HG03280 (cell line): Measurements from ENCODE around the gene PRR15L.
A peak's percentile ranks its signal among the peaks of the same experiment; 100 is the strongest.
"Not testable (repeated sequence)": the region's sequence is repeated elsewhere in the genome, so short reads cannot be mapped to it uniquely, and the experiment has no call there.

Experiments
- ATAC-seq: cut with Tn5 transposase; IDR thresholded peaks from one replicate; pipeline ENCODE4 v1.9.1; 2021; ENCODE audit warnings: mild to moderate bottlenecking, moderate library complexity; ENCODE audit not compliant: unreplicated experiment

The PRR15L gene

GRCh38 chr17:47989159-47989558 is 31.5 kb upstream of the PRR15L start:
- no peak for ATAC-seq

DNA sequence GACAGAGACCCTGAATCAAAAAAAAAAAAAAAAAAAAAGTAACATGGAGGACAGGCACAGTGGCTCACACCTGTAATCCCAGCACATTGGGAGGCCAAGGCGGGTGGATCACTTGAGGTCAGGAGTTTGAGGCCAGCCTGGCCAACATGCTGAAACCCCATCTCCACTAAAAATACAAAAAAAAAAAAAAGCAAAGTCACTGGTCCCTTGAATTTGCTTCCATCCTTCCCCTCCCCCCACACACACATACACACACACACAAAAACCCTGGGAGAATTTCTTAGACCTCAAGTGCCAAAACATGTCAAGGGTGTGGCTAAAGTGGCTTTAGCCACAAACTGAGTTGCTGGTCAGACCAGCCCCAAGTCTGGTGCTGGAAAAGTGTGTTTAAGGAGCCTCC is 30.8 kb upstream of the PRR15L start:
- not testable (repeated sequence) for ATAC-seq

GRCh38 chr17:47987240-47987835 is 29.7 kb upstream of the PRR15L start:
- no peak for ATAC-seq

DNA sequence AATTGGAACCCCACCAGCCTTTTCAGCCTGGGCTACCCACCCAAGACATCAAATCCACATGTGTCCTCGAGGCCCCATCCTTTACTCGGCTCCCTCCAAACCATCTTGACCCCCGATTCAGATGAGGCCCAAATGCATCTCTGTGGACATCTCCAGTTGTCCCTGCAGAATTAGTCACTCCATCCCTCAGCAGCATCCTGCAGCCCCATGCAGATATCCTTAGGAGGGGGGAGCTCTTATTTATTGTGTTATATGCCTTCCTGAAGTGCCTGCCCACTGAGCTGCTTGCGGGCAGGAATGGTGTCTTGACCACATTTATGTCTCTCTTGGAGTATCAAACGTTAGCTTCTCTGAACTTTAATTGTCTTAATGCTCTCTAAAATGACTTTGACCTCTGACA is 28.8 kb upstream of the PRR15L start:
- ATAC-seq = no peak

GRCh38 chr17:47983492-47984223 is 26.0 kb upstream of the PRR15L start:
- ATAC-seq = no peak

- ATAC-seq = no peak
Measured at GRCh38 chr17:47982645-47983390, 25.1 kb upstream of the PRR15L start.

DNA sequence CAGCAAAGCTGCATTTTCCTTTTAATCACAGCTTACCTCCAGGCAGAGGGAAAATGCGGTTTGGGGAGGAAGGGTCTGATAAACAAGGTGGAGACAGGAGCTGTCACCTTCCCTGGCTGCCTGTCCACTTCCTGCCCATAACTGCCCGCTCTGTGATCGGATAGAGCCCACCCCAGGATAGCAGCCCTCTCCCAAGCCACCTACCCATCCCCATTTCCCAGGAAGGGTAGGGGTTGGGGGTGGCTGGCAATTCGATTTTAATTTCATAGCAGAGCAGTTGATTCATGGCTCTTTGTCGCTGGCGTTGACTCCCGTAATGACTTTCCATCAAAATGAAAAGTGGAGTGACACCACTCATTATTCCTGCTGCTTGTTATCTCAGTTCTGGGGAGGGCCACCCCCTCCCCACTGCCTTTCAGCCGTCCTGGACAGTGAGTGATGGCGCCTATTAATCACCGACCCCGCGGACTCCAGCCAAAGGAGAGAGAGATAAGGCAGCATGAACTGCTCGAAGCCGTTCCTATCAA is 24.5 kb upstream of the PRR15L start:
- ATAC-seq = no peak

DNA sequence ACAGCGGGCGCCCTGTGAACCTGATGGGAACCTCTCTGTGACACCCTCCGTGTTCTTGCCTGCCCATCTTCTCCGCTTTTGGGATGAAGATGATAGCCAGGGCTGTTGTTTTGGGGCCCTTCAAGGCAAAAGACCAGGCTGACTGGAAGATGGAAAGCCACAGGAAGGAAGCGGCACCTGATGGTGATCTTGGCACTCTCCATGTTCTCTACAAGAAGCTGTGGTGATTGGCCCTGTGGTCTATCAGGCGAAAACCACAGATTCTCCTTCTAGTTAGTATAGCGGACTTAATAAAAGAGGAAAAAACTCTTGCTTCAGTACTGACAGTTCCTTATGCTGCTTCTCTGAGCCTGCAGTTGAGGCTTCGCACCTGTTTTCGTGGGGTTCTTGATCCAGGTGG is 23.8 kb upstream of the PRR15L start:
- ATAC-seq = no peak

- no peak for ATAC-seq
Measured at GRCh38 chr17:47980541-47980940, 22.9 kb upstream of the PRR15L start.

DNA sequence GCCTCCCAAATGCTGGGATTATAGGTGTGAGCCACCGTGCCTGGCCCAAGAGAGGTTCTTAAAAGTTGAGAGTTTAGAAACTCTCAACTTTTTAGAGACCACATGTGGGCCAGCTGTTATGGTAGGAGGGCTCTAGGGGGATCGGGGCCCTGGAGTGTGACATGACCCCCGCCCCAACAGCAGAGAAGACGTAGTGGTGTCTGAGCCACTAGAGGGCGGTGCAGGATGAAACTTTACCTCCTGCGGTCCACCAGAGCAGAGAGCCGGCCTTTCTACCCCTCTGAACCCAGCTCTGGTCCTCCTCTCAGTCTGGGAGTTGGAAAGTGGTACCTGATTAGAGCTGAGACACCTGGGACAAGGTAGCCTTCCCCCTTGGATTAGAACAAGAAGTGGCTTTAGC is 20.6 kb upstream of the PRR15L start:
- ATAC-seq = no peak

GRCh38 chr17:47975823-47976205 is 18.1 kb upstream of the PRR15L start:
- no peak for ATAC-seq

GRCh38 chr17:47975189-47975822 is 17.6 kb upstream of the PRR15L start:
- no peak for ATAC-seq

DNA sequence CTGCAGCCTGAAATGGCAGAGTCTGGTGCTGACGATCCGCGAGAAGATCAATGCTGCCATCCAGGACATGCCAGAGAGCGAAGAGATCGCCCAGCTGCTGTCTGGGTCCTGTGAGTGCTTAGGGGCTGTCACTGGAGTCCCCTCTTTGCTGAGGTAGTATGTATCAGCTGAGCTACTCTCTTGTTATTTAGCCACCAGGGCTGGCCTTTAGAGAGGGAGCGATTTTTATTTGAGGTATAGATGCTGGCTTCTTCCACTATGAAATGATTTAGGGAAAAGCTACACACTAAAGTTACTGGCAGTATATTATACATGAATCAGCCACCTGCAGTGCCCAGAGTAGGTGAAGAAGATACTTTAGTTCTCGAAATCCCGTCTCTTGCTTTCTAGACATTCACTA is 15.9 kb upstream of the PRR15L start:
- ATAC-seq = no peak

DNA sequence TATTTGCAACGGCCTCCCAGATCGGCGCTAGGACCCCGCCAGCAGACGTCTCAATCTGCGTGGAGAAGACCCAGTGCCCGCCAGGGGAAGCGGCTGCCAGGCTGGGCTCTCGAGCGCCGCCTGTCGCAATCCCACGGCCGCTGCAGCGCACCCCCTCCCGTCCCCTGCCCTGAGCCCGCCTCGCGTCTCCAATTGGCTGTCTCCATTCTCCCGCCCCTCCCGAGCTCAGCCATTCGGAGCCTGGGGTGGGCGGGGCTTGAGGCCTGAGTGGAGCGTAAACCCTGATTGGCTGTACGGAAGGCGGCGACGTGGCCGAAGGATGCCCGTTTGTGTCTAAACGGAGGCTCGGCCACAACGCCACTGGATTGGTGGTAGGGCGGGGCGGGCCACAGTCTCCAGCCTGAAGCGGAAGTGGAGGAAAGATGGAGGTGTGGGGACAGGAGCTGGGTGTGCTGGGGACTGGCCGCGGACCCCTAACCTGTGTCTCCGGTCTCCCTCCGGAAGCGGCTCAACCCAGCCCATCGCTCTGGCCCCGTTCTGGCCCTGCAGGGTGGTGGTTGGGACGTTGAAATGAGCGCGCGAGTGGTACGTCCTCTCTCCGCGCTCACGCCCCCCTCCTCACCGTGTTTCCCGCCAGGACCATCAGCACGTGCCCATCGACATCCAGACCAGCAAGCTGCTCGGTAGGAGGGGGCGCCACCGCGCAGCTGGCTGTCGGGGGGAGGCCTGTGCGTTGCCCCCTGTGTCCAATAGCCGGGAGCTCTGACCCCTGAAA is 13.2 kb upstream of the PRR15L start, which contains the start of gene CDK5RAP3:
CDK5RAP3 (plus strand) TSS at position 389 of the 775 bp plus-strand sequence; CDS start at position 423, 34 bp downstream.
- peak; percentile 96 for ATAC-seq

GRCh38 chr17:47969930-47970724 is 12.4 kb upstream of the PRR15L start:
- no peak for ATAC-seq

DNA sequence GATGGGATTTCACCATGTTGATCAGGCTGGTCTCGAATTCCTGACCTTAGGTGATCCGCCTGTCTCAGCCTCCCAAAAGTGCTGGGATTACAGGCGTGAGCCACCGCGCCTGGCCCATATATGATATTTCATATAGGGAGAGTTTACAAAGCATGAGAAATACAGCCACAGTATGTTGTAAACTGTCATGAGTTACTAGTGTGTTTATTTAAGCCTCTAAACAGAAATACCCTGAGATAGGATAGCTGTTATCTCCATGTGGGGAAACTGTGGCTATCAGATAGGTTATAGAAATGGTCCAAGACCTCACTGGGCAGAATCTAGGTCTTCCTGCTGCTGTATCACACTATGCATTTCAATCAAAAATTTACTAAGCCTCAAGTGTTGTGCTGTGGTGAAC is 11.2 kb upstream of the PRR15L start:
- ATAC-seq = no peak

- ATAC-seq = no peak
Measured at GRCh38 chr17:47967607-47968252, 10.0 kb upstream of the PRR15L start.

GRCh38 chr17:47966079-47966519 is 8.4 kb upstream of the PRR15L start:
- ATAC-seq = no peak

GRCh38 chr17:47964856-47965255 is 7.2 kb upstream of the PRR15L start:
- no peak for ATAC-seq
